PC-9 (cell line): ENCODE measurements around the gene PLEKHA5. TPM values are rescaled to one million over a fixed set of nuclear protein-coding genes. Genes with fewer than 3 reads are reported as not detected.

Experiments
- BruUV-seq: library from RNA; stranded (reverse); fragments of 400-500 nt; replicated peaks from 2 replicates; lab custom pipeline; 2021; lab: Mats Ljungman, UMichigan
- CTCF ChIA-PET: fragments of 300-600 bp; sonication (Branson Sonifier 250); formaldehyde crosslinking; loops from one replicate; lab custom pipeline; 2022; ENCODE audit warnings: antibody characterized with exemption; lab: Charles Lee
- POLR2A ChIA-PET: fragments of 300-600 bp; sonication (Branson Sonifier 250); formaldehyde crosslinking; loops from one replicate; lab custom pipeline; 2022; ENCODE audit warnings: antibody characterized with exemption; ENCODE audit not compliant: unreplicated experiment; lab: Charles Lee
- DNase-seq, 2 experiments: peaks; one replicate each; pipeline versions ENCODE4 v3.0.0 to v3.0.0-alpha.2; 2015 to 2022; ENCODE audit warnings: mixed read lengths in 1 of 2
- H2AFZ ChIP-seq: fragments of 200-600 bp; sonication (generic); 2 replicates; pipeline ENCODE4 v1.8.1; 2017; ENCODE audit warnings: antibody characterized with exemption
- H3F3A ChIP-seq: fragments of 200-600 bp; sonication (generic); 2 replicates; pipeline ENCODE4 v1.8.1; 2017; ENCODE audit warnings: antibody characterized with exemption, mild to moderate bottlenecking, low read depth; ENCODE audit not compliant: insufficient read depth
- H3K27ac ChIP-seq: fragments of 200-600 bp; sonication (generic); 2 replicates; pipeline ENCODE4 v1.6.1; 2016; ENCODE audit warnings: mixed run types
- H3K27me3 ChIP-seq: fragments of 200-600 bp; sonication (generic); 2 replicates; pipeline ENCODE4 v1.6.1; 2016; ENCODE audit warnings: low read depth, mixed run types; ENCODE audit not compliant: insufficient read depth
- H3K36me3 ChIP-seq: fragments of 200-600 bp; sonication (generic); 2 replicates; pipeline ENCODE4 v1.6.1; 2016; ENCODE audit warnings: low read depth, mixed run types
- H3K4me1 ChIP-seq: fragments of 200-600 bp; sonication (generic); replicated peaks from 2 replicates; pipeline ENCODE4 v1.6.1; 2016; ENCODE audit warnings: mixed run types; ENCODE audit not compliant: insufficient read depth
- H3K4me2 ChIP-seq: fragments of 200-600 bp; sonication (generic); 2 replicates; pipeline ENCODE4 v1.6.1; 2017; ENCODE audit warnings: mixed run types
- H3K4me3 ChIP-seq: fragments of 200-600 bp; sonication (generic); 2 replicates; pipeline ENCODE4 v1.6.1; 2016; ENCODE audit warnings: mixed run types
- H3K79me2 ChIP-seq: fragments of 200-600 bp; sonication (generic); 2 replicates; pipeline ENCODE4 v1.6.1; 2017; ENCODE audit warnings: low read depth, mixed run types
- H3K9me2 ChIP-seq: fragments of 200-600 bp; sonication (generic); 2 replicates; pipeline ENCODE4 v1.8.1; 2017; ENCODE audit warnings: mild to moderate bottlenecking; ENCODE audit not compliant: insufficient read depth
- H3K9me3 ChIP-seq: fragments of 200-600 bp; sonication (generic); 2 replicates; pipeline ENCODE4 v1.8.1; 2016; ENCODE audit warnings: low read depth; ENCODE audit not compliant: insufficient read depth
- H4K20me1 ChIP-seq: fragments of 200-600 bp; sonication (generic); 2 replicates; pipeline ENCODE4 v1.8.1; 2017; ENCODE audit not compliant: insufficient read depth
- CTCF ChIP-seq: fragments of 200-600 bp; sonication (generic); conservative IDR thresholded peaks from 2 replicates; pipeline ENCODE4 v1.6.1; 2017; ENCODE audit warnings: mixed run types, antibody characterized with exemption, mild to moderate bottlenecking, moderate library complexity
- EZH2 ChIP-seq: fragments of 200-600 bp; sonication (generic); IDR thresholded peaks from 2 replicates; pipeline ENCODE4 v1.8.0; 2017; ENCODE audit warnings: antibody characterized with exemption, low read depth
- intact Hi-C: fragments of 100-400 bp; cut with micrococcal nuclease; formaldehyde crosslinking; loops from one replicate; pipeline ENCODE4 v1.10.0; 2022; ENCODE audit not compliant: unreplicated experiment
- total RNA-seq: library from RNA; stranded (reverse); gene quantifications from 2 replicates; pipeline ENCODE4 v1.2.3, GENCODE V29; 2021

The PLEKHA5 gene
- total RNA-seq, 1 experiment from 2014 or later: 54.1 TPM

- H3K4me1 ChIP-seq: no peaks in the 10 kb centered on the region
- no peak overlapping the region for H3K4me2 ChIP-seq
- H3K27me3 ChIP-seq: no peaks in the 10 kb centered on the region
- no peaks in the 10 kb centered on the region for H3K9me3 ChIP-seq
- DNase-seq: no peak
- intact Hi-C loops: no loop called here
- H3K9me2 ChIP-seq: no peaks in the 10 kb centered on the region
- H3F3A ChIP-seq: no peaks in the 10 kb centered on the region
- TF ChIP-seq CTCF: no peak
- TF ChIP-seq EZH2: no peak
- 0 out of 2 replicates have a peak, but pooled peaks cover 2% of the 10 kb centered on the region for H3K79me2 ChIP-seq
- H4K20me1 ChIP-seq: no peaks in the 10 kb centered on the region
- no peak overlapping the region for H3K27ac ChIP-seq
- H2AFZ ChIP-seq: no peak overlapping the region
- BruUV-seq: no TSS peak
- no peak overlapping the region for H3K4me3 ChIP-seq
- POLR2A ChIA-PET: no interaction called here
- no peaks in the 10 kb centered on the region for H3K36me3 ChIP-seq
- CTCF ChIA-PET: no interaction called here
Measured at GRCh38 chr12:19236656-19237055, 107.1 kb downstream of the PLEKHA5 start.

GRCh38 chr12:19238540-19238939, 109.0 kb downstream of the PLEKHA5 start:
- intact Hi-C loops: no loop called here

GRCh38 chr12:19239102-19239501, 109.6 kb downstream of the PLEKHA5 start:
- no peaks in the 10 kb centered on the region for H3K9me3 ChIP-seq
- no peaks in the 10 kb centered on the region for H3K9me2 ChIP-seq
- H3K36me3 ChIP-seq: no peaks in the 10 kb centered on the region
- no peak overlapping the region for H3K4me3 ChIP-seq
- 0 out of 2 replicates have a peak, but pooled peaks cover 2% of the 10 kb centered on the region for H3K79me2 ChIP-seq
- no peaks in the 10 kb centered on the region for H3K4me1 ChIP-seq
- ChIA-PET POLR2A (interaction anchor here (0.6 kb wide), 1 partner anchor 1156 kb away, joined by 3 read pairs; no protein-coding TSS in a partner anchor), CTCF (interaction anchor here (0.6 kb wide), 1 partner anchor 58 kb away, joined by 4 read pairs; no protein-coding TSS in a partner anchor)
- DNase-seq: no peak
- no peaks in the 10 kb centered on the region for H3K27me3 ChIP-seq
- intact Hi-C loops: no loop called here
- no peaks in the 10 kb centered on the region for H3F3A ChIP-seq
- H3K27ac ChIP-seq: no peak overlapping the region
- no peak for TF ChIP-seq CTCF
- no peak for TF ChIP-seq EZH2
- H2AFZ ChIP-seq: no peak overlapping the region
- H4K20me1 ChIP-seq: no peaks in the 10 kb centered on the region
- no peak overlapping the region for H3K4me2 ChIP-seq
- BruUV-seq: no TSS peak

More at GRCh38 chr12:19238540-19238939, 109.0 kb downstream of the PLEKHA5 start:
- TF ChIP-seq CTCF: no peak
- TF ChIP-seq EZH2: no peak
- 0 out of 2 replicates have a peak, but pooled peaks cover 2% of the 10 kb centered on the region for H3K79me2 ChIP-seq
- no peak overlapping the region for H3K4me2 ChIP-seq
- no peaks in the 10 kb centered on the region for H3K9me3 ChIP-seq
- H3K27ac ChIP-seq: no peak overlapping the region
- H3K4me1 ChIP-seq: no peaks in the 10 kb centered on the region
- H4K20me1 ChIP-seq: no peaks in the 10 kb centered on the region
- BruUV-seq: no TSS peak
- no peaks in the 10 kb centered on the region for H3K9me2 ChIP-seq
- H3K4me3 ChIP-seq: no peak overlapping the region
- H3F3A ChIP-seq: no peaks in the 10 kb centered on the region
- no peak overlapping the region for H2AFZ ChIP-seq
- H3K27me3 ChIP-seq: no peaks in the 10 kb centered on the region
- no peak for DNase-seq
- ChIA-PET CTCF (no interaction called here), POLR2A (no interaction called here)
- H3K36me3 ChIP-seq: no peaks in the 10 kb centered on the region
